Activated CD4-positive, alpha-beta T cell treated with anti-CD3 and anti-CD28 coated beads, Interleukin-10, Interleukin-2, amounts not matched to agents 100 ng/mL and 50 ng/mL, durations not matched to agents 16 hours and 8 hours (primary cell): ENCODE measurements around the gene EXOC4.
A peak's percentile ranks its signal among the peaks of the same experiment; 100 is the strongest.
"Not testable (repeated sequence)": the region's sequence is repeated elsewhere in the genome, so short reads cannot be mapped to it uniquely, and the experiment has no call there.

Experiments
- DNase-seq: peaks from one replicate; pipeline ENCODE4 v3.0.0-alpha.2; 2020

EXOC4 gene

GRCh38 chr7:133904776-133905175, 651.9 kb downstream of the EXOC4 start:
- no peak for DNase-seq

- DNase-seq, result not testable (repeated sequence)
Observed at GRCh38 chr7:133906553-133906952, 653.7 kb downstream of the EXOC4 start.

- no peak for DNase-seq
Observed at GRCh38 chr7:133910761-133911160, 657.9 kb downstream of the EXOC4 start.

GRCh38 chr7:133911724-133912123, 658.8 kb downstream of the EXOC4 start:
- peak; percentile 65 for DNase-seq

GRCh38 chr7:133912916-133913697, 660.2 kb downstream of the EXOC4 start:
- DNase-seq, result peak; percentile 23

- DNase-seq, result no peak
Observed at GRCh38 chr7:133916621-133917020, 663.7 kb downstream of the EXOC4 start.

GRCh38 chr7:133919810-133920209, 666.9 kb downstream of the EXOC4 start:
- DNase-seq, result no peak

GRCh38 chr7:133921635-133922182, 668.8 kb downstream of the EXOC4 start:
- DNase-seq, result no peak

- no peak for DNase-seq
Observed at GRCh38 chr7:133923974-133924373, 671.1 kb downstream of the EXOC4 start.

GRCh38 chr7:133931053-133931452, 678.2 kb downstream of the EXOC4 start:
- no peak for DNase-seq

GRCh38 chr7:133932591-133932990, 679.7 kb downstream of the EXOC4 start:
- DNase-seq, result no peak

GRCh38 chr7:133934262-133934976, 681.5 kb downstream of the EXOC4 start:
- no peak for DNase-seq

GRCh38 chr7:133934977-133935330, 682.1 kb downstream of the EXOC4 start:
- DNase-seq, result no peak

GRCh38 chr7:133936074-133936473, 683.2 kb downstream of the EXOC4 start:
- DNase-seq, result no peak

GRCh38 chr7:133937786-133938185, 684.9 kb downstream of the EXOC4 start:
- DNase-seq, result no peak

GRCh38 chr7:133940368-133940767, 687.5 kb downstream of the EXOC4 start:
- no peak for DNase-seq

GRCh38 chr7:133941496-133941895, 688.6 kb downstream of the EXOC4 start:
- DNase-seq, result no peak

- no peak for DNase-seq
Observed at GRCh38 chr7:133945497-133945896, 692.6 kb downstream of the EXOC4 start.

- DNase-seq, result no peak
Observed at GRCh38 chr7:133947458-133948254, 694.8 kb downstream of the EXOC4 start.

GRCh38 chr7:133948588-133948987, 695.7 kb downstream of the EXOC4 start:
- no peak for DNase-seq

- no peak for DNase-seq
Observed at GRCh38 chr7:133950855-133951254, 698.0 kb downstream of the EXOC4 start.

GRCh38 chr7:133955208-133955607, 702.3 kb downstream of the EXOC4 start:
- no peak for DNase-seq

- no peak for DNase-seq
Observed at GRCh38 chr7:133957845-133958244, 705.0 kb downstream of the EXOC4 start.
